HL-60 (cell line): ENCODE measurements around the gene FANCC.
"Not testable (repeated sequence)": the region's sequence is repeated elsewhere in the genome, so short reads cannot be mapped to it uniquely, and the experiment has no call there.

Experiments used
- DNase-seq, 2 experiments: peaks; one replicate each; pipeline ENCODE4 v3.0.0-alpha.2; 2010 to 2020; ENCODE audit warnings: low read depth in 1 of 2, low spot score in 1 of 2
- H3K27ac ChIP-seq: fragments of 250-450 bp; sonication (Bioruptor Pico); replicated peaks from 2 replicates; pipeline ENCODE4 v1.5.1; 2020; ENCODE audit warnings: mild to moderate bottlenecking, moderate library complexity
- H3K27me3 ChIP-seq: fragments of 250-450 bp; sonication (Bioruptor Pico); 2 replicates; pipeline ENCODE4 v1.5.1; 2021; ENCODE audit warnings: mild to moderate bottlenecking, moderate library complexity; ENCODE audit not compliant: insufficient read depth, poor library complexity, severe bottlenecking
- H3K4me3 ChIP-seq: replicated peaks from 2 replicates; pipeline ENCODE4 v1.5.1; 2011; ENCODE audit warnings: mild to moderate bottlenecking, control low read depth, low read length; ENCODE audit not compliant: insufficient read depth
- CTCF ChIP-seq: IDR thresholded peaks from one replicate; pipeline ENCODE4 v1.5.1; 2011; ENCODE audit warnings: low read length, control low read depth, inconsistent platforms; ENCODE audit not compliant: insufficient read depth
- GABPA ChIP-seq: IDR thresholded peaks from 2 replicates; pipeline ENCODE4 v1.6.1; 2012; ENCODE audit warnings: low read depth
- POLR2AphosphoS5 ChIP-seq: IDR thresholded peaks from 2 replicates; pipeline ENCODE4 v1.6.1; 2012; ENCODE audit warnings: low read depth
- REST ChIP-seq: IDR thresholded peaks from 2 replicates; pipeline ENCODE4 v1.6.1; 2012; ENCODE audit warnings: low read depth; ENCODE audit not compliant: insufficient replicate concordance
- SPI1 ChIP-seq: IDR thresholded peaks from 2 replicates; pipeline ENCODE4 v1.6.1; 2012; ENCODE audit warnings: low read depth, mild to moderate bottlenecking, borderline replicate concordance

Gene FANCC

GRCh38 chr9:95273369-95274022 is 44.0 kb downstream of the FANCC start:
- Histone ChIP-seq H3K27ac (no peak overlapping the region), H3K27me3 (no peaks in the 10 kb centered on the region), H3K4me3 (no peak overlapping the region)
- TF ChIP-seq REST (no peak), POLR2AphosphoS5 (no peak)
- DNase-seq = no peak

- no peak for DNase-seq
- Histone ChIP-seq H3K27ac (no peak overlapping the region), H3K27me3 (no peaks in the 10 kb centered on the region), H3K4me3 (no peak overlapping the region)
- TF ChIP-seq CTCF (no peak), POLR2AphosphoS5 (no peak), REST (no peak), SPI1 (no peak), GABPA (no peak)
Observed at GRCh38 chr9:95272830-95273229, 44.7 kb downstream of the FANCC start.

- Histone ChIP-seq H3K4me3 (no peak overlapping the region), H3K27me3 (no peaks in the 10 kb centered on the region), H3K27ac (no peak overlapping the region)
- TF ChIP-seq GABPA (no peak), POLR2AphosphoS5 (no peak), REST (no peak), CTCF (no peak), SPI1 (no peak)
- no peak for DNase-seq
Observed at GRCh38 chr9:95270790-95271189, 46.7 kb downstream of the FANCC start.

GRCh38 chr9:95269803-95270773 is 47.4 kb downstream of the FANCC start:
- DNase-seq, H3K4me3 ChIP-seq, H3K27ac ChIP-seq, H3K27me3 ChIP-seq: not testable (repeated sequence)
